GM18517 (cell line): ENCODE measurements around the gene LDHB.
"Not testable (repeated sequence)": the region's sequence is repeated elsewhere in the genome, so short reads cannot be mapped to it uniquely, and the experiment has no call there.

Source experiments
- ATAC-seq: cut with Tn5 transposase; IDR thresholded peaks from one replicate; pipeline ENCODE4 v1.9.1; 2021; ENCODE audit warnings: mild to moderate bottlenecking, moderate library complexity; ENCODE audit not compliant: unreplicated experiment

Gene LDHB

GRCh38 chr12:21662122-21662792 lies 4.6 kb upstream of the LDHB start:
- no peak for ATAC-seq

GRCh38 chr12:21661396-21662093 lies 3.9 kb upstream of the LDHB start:
- not testable (repeated sequence) for ATAC-seq

GRCh38 chr12:21659383-21659782 lies 1.7 kb upstream of the LDHB start:
- ATAC-seq, result no peak

- peak; percentile 29 for ATAC-seq
These were observed 727 bp downstream of the LDHB start for GRCh38 chr12:21656905-21657325.

GRCh38 chr12:21655591-21655990 lies 2.1 kb downstream of the LDHB start:
- no peak for ATAC-seq

GRCh38 chr12:21651821-21652220 lies 5.8 kb downstream of the LDHB start:
- ATAC-seq, result no peak

- no peak for ATAC-seq
These were observed 6.6 kb downstream of the LDHB start for GRCh38 chr12:21650997-21651396.

GRCh38 chr12:21649034-21649433 lies 8.6 kb downstream of the LDHB start:
- ATAC-seq, result no peak

- ATAC-seq, result no peak
These were observed 9.3 kb downstream of the LDHB start for GRCh38 chr12:21648378-21648777.

GRCh38 chr12:21647179-21647578 lies 10.5 kb downstream of the LDHB start:
- no peak for ATAC-seq

- ATAC-seq, result not testable (repeated sequence)
These were observed 12.6 kb downstream of the LDHB start for GRCh38 chr12:21645041-21645500.

GRCh38 chr12:21644516-21644915 lies 13.1 kb downstream of the LDHB start:
- ATAC-seq, result no peak

- ATAC-seq, result no peak
These were observed 13.9 kb downstream of the LDHB start for GRCh38 chr12:21643758-21644157.

- ATAC-seq, result peak; percentile 63
These were observed 14.8 kb downstream of the LDHB start for GRCh38 chr12:21642707-21643389.

GRCh38 chr12:21638054-21638891 lies 19.4 kb downstream of the LDHB start:
- ATAC-seq, result no peak

GRCh38 chr12:21634245-21634644 lies 23.4 kb downstream of the LDHB start:
- no peak for ATAC-seq

GRCh38 chr12:21631367-21631766 lies 26.3 kb downstream of the LDHB start:
- no peak for ATAC-seq

GRCh38 chr12:21627924-21628323 lies 29.7 kb downstream of the LDHB start:
- no peak for ATAC-seq

GRCh38 chr12:21618566-21618965 lies 39.1 kb downstream of the LDHB start:
- no peak for ATAC-seq

- no peak for ATAC-seq
These were observed 40.6 kb downstream of the LDHB start for GRCh38 chr12:21617030-21617429.

GRCh38 chr12:21615431-21615830 lies 42.2 kb downstream of the LDHB start:
- no peak for ATAC-seq
